Measurements from ENCODE around the gene AP4B1. TPM values are rescaled to one million over a fixed set of nuclear protein-coding genes. Genes with fewer than 3 reads are reported as not detected.
A peak's percentile ranks its signal among the peaks of the same experiment; 100 is the strongest.

The AP4B1 gene
- total and polyA plus RNA-seq, 9 of the 15 experiments (the other 6 are each of a cell fraction or from before 2014, with no cell fraction given), result 15.8 to 36.5 (median 24.6) TPM

DNA sequence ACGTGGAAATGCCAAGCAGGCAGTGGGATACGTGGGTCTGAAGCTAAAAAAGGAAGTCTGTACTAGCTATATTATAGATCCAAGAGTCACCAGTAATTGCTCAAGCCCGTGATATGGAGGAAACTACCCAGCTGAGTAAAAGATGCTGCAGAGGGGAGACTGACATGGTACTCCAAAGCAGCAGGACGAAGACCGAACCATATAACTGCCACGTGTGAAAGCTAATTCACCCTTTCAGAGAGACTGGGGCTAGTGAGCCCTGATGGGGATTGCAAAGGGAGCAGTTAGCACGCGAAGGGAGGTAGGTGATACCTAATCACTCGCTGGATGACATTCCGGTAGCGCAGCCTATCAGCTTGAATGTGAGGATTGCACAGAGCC, 316 bp downstream of the AP4B1 start (continued):
- TF ChIP-seq, protein P1, sequence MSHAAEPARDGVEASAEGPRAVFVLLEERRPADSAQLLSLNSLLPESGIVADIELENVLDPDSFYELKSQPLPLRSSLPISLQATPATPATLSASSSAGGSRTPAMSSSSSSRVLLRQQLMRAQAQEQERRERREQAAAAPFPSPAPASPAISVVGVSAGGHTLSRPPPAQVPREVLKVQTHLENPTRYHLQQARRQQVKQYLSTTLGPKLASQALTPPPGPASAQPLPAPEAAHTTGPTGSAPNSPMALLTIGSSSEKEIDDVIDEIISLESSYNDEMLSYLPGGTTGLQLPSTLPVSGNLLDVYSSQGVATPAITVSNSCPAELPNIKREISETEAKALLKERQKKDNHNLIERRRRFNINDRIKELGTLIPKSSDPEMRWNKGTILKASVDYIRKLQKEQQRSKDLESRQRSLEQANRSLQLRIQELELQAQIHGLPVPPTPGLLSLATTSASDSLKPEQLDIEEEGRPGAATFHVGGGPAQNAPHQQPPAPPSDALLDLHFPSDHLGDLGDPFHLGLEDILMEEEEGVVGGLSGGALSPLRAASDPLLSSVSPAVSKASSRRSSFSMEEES (CRISPR knock-in tag; IDR thresholded peaks at IDR 0.05), result no peak
- TF ChIP-seq, protein P2, sequence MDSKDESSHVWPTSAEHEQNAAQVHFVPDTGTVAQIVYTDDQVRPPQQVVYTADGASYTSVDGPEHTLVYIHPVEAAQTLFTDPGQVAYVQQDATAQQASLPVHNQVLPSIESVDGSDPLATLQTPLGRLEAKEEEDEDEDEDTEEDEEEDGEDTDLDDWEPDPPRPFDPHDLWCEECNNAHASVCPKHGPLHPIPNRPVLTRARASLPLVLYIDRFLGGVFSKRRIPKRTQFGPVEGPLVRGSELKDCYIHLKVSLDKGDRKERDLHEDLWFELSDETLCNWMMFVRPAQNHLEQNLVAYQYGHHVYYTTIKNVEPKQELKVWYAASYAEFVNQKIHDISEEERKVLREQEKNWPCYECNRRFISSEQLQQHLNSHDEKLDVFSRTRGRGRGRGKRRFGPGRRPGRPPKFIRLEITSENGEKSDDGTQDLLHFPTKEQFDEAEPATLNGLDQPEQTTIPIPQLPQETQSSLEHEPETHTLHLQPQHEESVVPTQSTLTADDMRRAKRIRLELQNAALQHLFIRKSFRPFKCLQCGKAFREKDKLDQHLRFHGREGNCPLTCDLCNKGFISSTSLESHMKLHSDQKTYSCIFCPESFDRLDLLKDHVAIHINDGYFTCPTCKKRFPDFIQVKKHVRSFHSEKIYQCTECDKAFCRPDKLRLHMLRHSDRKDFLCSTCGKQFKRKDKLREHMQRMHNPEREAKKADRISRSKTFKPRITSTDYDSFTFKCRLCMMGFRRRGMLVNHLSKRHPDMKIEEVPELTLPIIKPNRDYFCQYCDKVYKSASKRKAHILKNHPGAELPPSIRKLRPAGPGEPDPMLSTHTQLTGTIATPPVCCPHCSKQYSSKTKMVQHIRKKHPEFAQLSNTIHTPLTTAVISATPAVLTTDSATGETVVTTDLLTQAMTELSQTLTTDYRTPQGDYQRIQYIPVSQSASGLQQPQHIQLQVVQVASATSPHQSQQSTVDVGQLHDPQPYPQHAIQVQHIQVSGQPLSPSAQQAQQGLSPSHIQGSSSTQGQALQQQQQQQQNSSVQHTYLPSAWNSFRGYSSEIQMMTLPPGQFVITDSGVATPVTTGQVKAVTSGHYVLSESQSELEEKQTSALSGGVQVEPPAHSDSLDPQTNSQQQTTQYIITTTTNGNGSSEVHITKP (IDR thresholded peaks at IDR 0.05; ENCODE audit: partially characterized antibody), result peak; percentile 5
- TF ChIP-seq, protein P3, sequence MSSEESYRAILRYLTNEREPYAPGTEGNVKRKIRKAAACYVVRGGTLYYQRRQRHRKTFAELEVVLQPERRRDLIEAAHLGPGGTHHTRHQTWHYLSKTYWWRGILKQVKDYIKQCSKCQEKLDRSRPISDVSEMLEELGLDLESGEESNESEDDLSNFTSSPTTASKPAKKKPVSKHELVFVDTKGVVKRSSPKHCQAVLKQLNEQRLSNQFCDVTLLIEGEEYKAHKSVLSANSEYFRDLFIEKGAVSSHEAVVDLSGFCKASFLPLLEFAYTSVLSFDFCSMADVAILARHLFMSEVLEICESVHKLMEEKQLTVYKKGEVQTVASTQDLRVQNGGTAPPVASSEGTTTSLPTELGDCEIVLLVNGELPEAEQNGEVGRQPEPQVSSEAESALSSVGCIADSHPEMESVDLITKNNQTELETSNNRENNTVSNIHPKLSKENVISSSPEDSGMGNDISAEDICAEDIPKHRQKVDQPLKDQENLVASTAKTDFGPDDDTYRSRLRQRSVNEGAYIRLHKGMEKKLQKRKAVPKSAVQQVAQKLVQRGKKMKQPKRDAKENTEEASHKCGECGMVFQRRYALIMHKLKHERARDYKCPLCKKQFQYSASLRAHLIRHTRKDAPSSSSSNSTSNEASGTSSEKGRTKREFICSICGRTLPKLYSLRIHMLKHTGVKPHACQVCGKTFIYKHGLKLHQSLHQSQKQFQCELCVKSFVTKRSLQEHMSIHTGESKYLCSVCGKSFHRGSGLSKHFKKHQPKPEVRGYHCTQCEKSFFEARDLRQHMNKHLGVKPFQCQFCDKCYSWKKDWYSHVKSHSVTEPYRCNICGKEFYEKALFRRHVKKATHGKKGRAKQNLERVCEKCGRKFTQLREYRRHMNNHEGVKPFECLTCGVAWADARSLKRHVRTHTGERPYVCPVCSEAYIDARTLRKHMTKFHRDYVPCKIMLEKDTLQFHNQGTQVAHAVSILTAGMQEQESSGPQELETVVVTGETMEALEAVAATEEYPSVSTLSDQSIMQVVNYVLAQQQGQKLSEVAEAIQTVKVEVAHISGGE (CRISPR knock-in tag; IDR thresholded peaks at IDR 0.05), result peak in 1 of 3 experiments; percentile 71; a peak in 1 of 6 replicates
- TF ChIP-seq, protein P4, sequence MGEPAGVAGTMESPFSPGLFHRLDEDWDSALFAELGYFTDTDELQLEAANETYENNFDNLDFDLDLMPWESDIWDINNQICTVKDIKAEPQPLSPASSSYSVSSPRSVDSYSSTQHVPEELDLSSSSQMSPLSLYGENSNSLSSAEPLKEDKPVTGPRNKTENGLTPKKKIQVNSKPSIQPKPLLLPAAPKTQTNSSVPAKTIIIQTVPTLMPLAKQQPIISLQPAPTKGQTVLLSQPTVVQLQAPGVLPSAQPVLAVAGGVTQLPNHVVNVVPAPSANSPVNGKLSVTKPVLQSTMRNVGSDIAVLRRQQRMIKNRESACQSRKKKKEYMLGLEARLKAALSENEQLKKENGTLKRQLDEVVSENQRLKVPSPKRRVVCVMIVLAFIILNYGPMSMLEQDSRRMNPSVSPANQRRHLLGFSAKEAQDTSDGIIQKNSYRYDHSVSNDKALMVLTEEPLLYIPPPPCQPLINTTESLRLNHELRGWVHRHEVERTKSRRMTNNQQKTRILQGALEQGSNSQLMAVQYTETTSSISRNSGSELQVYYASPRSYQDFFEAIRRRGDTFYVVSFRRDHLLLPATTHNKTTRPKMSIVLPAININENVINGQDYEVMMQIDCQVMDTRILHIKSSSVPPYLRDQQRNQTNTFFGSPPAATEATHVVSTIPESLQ (CRISPR knock-in tag; IDR thresholded peaks at IDR 0.05), result no peak
- peak; percentile 72; the same call in 1 of the 2 replicates for TF ChIP-seq ZNF695 (CRISPR knock-in tag; IDR thresholded peaks at IDR 0.05)
- 0 out of 2 replicates have a peak, but pooled peaks have one; percentile 36 for TF ChIP-seq ETV5 (CRISPR knock-in tag; IDR thresholded peaks at IDR 0.05; ENCODE audit: low read depth)
- TF ChIP-seq CBX5 (IDR thresholded peaks at IDR 0.05; ENCODE audit: borderline replicate concordance, low read depth), result no peak
- TF ChIP-seq CBFA2T2 (conservative IDR thresholded peaks at IDR 0.05), result no peak
- TF ChIP-seq, protein P5, sequence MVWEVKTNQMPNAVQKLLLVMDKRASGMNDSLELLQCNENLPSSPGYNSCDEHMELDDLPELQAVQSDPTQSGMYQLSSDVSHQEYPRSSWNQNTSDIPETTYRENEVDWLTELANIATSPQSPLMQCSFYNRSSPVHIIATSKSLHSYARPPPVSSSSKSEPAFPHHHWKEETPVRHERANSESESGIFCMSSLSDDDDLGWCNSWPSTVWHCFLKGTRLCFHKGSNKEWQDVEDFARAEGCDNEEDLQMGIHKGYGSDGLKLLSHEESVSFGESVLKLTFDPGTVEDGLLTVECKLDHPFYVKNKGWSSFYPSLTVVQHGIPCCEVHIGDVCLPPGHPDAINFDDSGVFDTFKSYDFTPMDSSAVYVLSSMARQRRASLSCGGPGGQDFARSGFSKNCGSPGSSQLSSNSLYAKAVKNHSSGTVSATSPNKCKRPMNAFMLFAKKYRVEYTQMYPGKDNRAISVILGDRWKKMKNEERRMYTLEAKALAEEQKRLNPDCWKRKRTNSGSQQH (CRISPR knock-in tag; IDR thresholded peaks at IDR 0.05), result peak; percentile 60; the same call in 1 of the 2 replicates
- TF ChIP-seq EHMT2 (IDR thresholded peaks at IDR 0.05), result peak; percentile 39; the same call in 1 of the 2 replicates
- TF ChIP-seq SMARCC2 (IDR thresholded peaks at IDR 0.05; ENCODE audit: low read depth), result 0 out of 2 replicates have a peak, but pooled peaks have one; percentile 17
- peak; percentile 67; the same call in 1 of the 2 replicates for TF ChIP-seq ZNF583 (CRISPR knock-in tag; IDR thresholded peaks at IDR 0.05)
- 0 out of 2 replicates have a peak, but pooled peaks have one; percentile 15 for TF ChIP-seq NR4A1 (CRISPR knock-in tag; IDR thresholded peaks at IDR 0.05)
- 0 out of 2 replicates have a peak, but pooled peaks have one; percentile 13 for TF ChIP-seq NR4A1 (tag; IDR thresholded peaks at IDR 0.05)
- TF ChIP-seq HNRNPK (IDR thresholded peaks at IDR 0.05; ENCODE audit: low read depth, low read length, poor library complexity, severe bottlenecking), result no peak

Data from K562 (cell line).